NCI-H1417 (cell line): ENCODE measurements around the gene TSNAXIP1.

Source experiments
- DNase-seq, 3 experiments: peaks; one replicate each; lab custom pipeline; 2025; lab: John Stamatoyannopoulos, UW

TSNAXIP1 gene, protein sequence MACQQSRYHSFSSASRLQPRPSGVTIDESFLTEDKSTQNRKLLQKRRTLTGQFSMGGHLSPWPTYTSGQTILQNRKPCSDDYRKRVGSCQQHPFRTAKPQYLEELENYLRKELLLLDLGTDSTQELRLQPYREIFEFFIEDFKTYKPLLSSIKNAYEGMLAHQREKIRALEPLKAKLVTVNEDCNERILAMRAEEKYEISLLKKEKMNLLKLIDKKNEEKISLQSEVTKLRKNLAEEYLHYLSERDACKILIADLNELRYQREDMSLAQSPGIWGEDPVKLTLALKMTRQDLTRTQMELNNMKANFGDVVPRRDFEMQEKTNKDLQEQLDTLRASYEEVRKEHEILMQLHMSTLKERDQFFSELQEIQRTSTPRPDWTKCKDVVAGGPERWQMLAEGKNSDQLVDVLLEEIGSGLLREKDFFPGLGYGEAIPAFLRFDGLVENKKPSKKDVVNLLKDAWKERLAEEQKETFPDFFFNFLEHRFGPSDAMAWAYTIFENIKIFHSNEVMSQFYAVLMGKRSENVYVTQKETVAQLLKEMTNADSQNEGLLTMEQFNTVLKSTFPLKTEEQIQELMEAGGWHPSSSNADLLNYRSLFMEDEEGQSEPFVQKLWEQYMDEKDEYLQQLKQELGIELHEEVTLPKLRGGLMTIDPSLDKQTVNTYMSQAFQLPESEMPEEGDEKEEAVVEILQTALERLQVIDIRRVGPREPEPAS

DNA sequence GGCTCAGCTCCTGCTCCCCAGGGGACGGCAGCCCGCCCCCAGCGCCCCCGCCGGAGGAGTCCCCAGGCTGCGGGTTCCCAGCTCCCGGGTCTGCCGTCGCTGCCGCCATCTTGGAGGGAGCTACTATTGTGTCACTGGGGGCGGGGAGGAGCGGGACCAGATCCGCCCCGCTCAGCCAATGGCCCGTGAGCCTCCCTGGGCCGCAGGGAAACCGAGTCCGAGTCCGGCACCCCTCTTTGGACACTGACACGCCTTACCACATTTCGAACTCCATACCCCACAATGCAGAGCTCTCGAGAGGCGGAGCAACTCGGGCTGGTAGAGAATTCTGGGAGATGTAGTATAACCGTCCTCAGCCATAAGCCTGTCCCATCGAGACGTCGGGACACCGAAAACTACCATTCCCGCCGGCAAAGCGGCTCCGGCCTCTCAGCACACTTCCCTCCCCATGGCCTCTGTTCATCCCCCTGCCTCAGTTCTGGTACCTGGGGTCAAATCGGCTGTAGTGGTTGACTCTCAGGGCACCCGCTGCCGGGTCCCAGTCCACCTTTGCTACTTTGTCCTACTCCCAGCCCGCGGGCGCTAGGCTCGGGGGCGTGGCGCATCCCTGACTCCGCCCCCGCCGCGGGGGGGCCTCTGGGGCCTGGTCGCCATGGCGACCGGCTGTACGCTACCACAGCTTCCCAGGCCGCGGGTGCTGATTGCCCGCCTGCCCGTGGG, at the start of gene TSNAXIP1, which contains the start of gene RANBP10:
Gene TSNAXIP1 (plus strand): TSS at position 462 of the 720 bp plus-strand sequence. CDS start 261 bp downstream, outside the sequence.
Gene RANBP10 (minus strand): TSS at position 133 of the 720 bp plus-strand sequence. CDS start 24 bp downstream, at position 109.
- DNase-seq: peak; percentile 95 to 99 (median 98)

DNA sequence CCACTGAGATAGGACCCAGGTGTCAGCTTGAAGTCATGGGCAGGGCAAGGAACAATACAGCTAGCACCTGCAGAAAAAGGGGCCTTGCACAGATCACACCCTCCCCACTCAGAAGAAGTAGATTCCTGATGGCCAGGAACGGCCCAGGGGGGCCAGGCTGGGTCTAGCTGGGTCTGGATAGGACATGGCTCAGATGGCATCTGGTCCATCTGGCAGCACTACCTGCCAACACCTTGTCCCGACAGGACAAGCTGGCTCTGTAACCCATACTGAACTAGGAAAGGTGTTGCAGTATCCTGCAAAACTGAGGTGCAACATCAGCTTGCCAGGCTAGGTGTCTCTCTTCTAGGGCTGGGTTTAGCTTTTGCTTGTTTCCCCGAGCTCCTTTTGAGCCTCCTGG, 48.7 kb upstream of the TSNAXIP1 start:
- DNase-seq: no peak

DNA sequence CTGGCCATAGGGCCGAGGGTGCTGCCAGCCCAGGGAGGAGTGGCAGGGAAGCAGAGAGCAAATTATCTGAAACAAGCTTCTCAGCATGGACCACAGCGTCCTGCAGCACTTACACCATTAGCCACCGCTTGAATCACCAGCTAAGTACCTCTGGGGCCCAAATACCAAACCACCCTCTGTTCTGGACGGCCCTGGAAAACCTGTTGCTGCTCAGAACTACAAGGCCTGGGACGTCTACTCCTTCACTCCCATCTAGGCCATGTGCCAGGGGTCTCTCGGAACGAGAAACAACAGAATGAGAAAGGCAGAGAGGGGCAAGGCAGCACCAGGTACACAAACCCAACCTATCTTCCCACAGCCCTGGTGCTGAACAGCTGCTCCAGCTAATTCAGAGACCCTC, 47.7 kb upstream of the TSNAXIP1 start:
- no peak for DNase-seq

DNA sequence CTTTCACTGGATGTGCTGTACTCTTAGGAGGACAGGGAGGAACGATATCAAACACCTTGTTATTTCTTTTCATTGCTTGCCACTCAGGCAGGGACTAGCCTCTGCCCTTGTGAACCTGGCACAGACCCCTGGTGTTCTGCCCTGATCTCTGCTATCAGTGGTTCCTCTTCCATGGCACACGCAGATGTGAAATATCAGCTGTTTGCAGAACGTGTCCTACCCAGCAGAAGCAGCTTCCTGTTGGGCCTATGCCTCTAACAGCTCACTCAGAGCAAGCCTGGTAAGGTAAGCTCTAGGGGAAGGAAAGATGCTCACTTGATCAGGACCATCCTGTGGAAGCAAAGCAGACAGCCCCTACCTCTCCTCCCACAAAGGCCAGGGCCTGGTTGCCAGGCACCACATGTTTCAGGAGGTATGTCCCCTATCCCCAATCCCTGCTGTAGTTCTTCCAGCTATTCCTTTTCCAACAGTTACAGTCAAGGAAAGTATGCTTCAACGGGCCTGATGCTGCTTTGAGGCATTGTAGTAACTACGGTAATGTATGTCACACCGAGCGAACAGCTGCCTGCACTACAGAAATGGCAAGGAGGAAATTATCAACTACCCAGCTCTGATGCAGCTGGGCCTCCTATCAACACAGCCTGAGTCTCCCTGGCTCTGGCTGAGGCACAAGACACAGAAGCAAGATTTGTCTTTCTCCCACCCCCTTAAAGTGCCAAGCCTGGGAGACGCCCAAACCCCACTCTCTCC, 46.3 kb upstream of the TSNAXIP1 start:
- peak in 1 of 3 experiments; percentile 10 for DNase-seq

DNA sequence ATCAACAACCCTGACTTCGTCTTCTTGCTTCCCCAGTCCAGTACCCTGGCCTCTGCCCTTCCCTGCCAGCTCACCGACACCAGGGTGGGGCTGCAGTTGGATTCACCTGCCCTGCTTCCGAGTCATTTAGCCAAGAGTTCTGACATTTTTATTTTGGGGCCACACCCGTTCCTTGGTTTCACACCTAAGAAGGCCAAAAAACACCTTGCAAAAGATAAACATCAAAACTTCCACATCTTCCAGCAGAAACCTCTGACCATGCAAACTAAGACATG, 45.8 kb upstream of the TSNAXIP1 start:
- no peak for DNase-seq

DNA sequence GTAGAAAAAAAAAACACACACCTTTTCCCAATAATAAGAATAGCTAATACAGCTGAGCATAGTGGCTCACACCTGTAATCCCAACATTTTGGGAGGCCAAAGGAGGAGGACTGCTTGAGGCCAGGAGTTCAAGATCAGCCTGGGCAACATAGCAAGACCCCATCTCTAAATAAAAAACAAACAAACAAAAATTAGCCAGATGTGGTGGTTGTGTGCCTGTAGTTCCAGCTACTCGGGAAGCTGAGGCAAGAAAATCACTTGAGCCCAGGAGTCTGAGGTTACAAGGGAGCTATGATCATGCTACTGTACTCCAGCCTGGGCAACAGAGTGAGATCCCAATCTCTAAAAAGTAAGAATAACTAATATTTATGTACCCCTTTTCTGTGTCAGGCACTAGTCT, 44.8 kb upstream of the TSNAXIP1 start:
- DNase-seq: no peak

DNA sequence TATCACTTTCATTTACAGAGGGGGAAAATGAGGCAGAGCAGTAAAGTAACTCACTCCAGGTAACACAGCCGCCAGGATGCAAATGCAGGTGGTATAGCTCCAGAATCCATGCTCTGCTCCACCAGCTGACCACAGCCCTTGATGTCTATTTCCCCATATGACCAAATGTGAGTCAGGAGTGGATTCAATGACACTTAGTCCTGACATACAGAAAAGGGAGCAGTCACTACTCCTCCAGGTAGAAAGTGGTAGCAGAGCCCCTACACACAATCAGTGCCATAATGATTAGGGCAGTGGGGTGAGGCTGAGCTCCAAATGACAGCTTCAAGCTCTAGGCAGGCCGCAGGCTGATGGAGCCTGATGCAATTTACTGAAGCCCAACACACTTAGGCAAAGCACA, 44.3 kb upstream of the TSNAXIP1 start:
- DNase-seq: no peak

DNA sequence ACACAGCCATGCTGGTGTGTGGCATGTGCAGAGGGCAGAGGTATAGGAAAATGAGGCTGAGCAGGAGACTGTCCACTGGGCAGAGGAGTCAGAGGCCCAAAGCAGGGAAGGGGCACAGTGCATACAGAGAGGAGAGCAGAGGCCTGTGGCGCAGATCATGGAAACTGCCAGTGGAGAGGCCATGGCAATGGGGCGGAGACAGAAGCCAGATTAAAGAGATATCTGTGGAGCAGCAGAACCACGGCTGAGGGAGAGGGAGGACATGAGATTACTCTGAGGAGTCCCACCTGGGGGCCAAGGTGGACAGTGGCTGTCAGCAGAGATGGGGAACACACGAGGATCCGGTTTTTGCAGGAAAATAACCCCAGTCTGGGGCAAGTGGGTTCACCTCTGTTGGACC, 43.6 kb upstream of the TSNAXIP1 start:
- DNase-seq: no peak

DNA sequence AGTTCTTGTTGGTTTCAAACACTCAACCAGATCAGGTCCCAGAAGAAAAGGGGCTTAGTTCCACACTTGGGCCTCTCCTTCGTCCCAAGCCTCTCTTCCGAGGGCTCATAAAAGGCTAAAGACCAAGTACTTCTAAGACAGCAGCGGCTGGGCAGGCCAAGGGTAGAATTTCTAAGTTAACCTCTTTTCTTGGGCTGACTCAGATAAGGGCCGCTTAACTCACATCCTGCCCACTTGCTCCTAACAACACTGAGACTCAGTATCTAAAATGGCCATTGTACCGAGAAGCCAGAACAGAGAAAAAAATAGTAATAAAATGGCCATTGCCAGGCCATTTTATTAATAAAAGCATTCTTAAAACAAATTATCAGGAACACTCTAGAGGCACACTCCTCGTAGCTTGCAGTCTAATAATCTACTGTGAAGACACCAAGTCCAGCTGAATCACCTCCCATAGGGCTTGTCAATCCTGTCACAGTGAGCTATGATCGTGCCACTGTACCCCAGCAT, 42.5 kb upstream of the TSNAXIP1 start:
- DNase-seq: no peak

DNA sequence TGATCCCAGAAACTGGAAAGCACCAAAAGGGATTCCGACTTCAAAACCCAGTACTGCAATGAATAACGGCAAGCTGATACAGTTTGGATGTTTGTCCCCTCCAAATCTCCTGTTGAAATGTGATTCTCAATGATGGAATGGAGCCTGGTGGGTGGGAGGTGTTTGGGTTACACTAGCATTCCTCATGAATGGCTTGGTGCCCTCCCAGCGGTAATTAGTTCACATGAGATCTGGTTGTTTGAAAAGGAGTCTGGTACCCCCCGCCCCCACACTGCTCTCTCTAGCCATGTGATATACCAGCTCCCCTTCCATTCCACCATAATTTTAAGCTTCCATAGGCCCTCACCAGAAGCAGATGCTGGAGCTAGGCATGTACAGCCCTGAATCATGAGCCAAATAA, 40.4 kb upstream of the TSNAXIP1 start:
- DNase-seq: no peak

DNA sequence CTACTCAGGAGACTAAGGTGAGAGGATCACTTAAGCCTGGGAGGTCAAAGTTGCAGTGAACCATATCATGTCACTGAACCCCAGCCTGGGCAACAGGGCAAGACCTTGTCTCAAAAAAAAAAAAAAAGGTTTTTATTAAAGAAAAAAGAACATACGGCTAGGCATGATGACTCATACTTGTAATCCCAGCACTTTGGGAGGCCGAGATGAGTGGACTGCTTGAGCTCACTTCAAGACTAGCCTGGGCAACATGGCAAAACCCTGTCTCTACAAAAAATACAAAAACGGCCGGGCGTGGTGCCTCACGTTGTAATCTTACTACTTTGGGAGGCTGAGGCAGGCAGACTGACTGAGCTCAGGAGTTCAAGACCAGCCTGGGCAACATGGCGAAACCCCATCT, 38.7 kb upstream of the TSNAXIP1 start:
- DNase-seq: no peak

DNA sequence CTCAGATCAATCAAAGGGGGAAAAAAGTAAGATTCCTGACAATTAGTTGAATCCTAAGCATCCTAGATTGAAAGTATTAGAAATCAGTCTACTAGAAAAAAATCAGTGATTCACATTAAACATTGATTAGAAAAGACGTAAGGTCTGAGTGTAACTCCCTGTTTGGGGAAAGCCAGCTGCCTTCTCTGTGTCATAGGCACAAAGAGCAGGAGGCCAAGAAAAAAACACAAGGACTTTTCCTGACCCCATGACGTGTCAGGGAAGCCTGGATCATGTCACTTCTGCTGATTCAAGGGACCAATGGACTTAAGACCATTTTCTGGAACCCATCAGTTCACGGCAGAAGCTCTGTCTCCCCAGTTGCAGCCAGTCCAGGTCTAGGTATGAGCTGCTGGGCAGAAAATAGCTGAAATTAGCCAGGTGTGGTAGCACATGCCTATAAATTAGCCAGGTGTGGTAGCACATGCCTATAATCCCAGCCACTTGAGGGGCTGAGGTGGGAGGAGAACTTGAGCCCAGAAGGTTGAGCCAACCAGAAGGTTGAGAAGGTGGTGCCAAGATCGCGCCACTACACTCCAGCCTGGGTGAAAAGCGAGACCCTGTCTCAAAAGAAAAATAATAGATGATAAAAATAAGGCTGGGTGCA, 36.2 kb upstream of the TSNAXIP1 start:
- DNase-seq: peak in 1 of 3 experiments; percentile 11

DNA sequence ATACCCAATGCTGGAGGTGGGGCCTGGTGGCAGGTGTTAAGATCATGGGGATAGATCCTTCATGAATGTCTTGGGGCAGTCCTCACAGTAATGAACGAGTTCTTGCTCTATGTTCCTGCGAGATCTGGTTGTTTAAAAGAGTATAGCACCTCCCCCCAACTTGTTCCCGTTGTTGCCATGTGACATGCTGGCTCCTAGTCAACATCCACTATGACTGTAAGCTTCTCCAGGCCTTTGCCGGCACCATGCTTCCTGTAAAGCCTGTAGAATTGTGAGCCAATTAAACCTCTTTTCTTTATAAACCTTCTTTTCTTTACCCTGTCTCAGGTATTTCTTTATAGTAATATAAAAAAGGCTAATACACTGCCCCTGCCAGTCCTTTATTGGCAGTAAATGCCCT, 33.6 kb upstream of the TSNAXIP1 start:
- DNase-seq: no peak

DNA sequence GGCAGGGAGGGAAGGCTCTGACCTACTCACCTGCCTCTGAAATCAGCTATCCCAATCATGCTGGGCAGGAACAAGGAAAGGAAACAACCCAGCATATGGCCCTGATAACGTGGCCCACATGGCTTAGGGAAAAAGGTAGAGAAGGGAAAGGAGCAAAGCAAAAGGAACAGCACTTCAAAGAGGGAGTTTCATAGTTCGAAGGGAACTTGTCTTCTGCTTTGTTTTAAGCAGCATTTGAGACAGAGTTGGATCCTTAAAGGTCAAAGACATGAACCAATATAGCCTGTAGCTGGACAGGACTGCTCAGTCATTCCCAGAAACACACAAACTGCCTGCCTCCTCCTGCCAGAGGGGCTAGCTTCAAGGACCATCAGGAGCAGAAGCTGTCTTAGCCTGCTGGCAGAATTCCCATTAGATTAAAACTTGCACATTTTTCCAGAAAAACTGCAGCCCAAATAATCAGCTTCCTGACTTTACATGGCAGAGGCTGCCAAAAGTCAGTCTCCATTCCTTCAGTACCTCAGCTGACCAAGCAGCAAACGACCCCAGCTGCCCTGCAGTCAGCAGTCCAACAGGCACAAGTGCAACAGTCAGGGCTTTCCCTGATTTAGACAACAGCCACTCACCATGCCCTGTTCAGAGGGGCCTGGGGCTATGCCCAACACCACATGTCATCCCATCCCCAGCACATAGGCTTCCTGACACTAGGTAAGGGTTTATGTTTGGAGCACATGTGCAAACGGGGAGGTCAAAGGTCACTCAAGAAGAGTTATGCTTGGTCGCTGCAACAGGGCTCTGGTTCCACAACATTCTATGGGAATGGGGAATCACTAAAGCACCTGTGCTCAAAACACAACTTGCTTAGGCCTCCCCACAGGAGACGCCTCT, 32.9 kb upstream of the TSNAXIP1 start:
- DNase-seq: no peak

DNA sequence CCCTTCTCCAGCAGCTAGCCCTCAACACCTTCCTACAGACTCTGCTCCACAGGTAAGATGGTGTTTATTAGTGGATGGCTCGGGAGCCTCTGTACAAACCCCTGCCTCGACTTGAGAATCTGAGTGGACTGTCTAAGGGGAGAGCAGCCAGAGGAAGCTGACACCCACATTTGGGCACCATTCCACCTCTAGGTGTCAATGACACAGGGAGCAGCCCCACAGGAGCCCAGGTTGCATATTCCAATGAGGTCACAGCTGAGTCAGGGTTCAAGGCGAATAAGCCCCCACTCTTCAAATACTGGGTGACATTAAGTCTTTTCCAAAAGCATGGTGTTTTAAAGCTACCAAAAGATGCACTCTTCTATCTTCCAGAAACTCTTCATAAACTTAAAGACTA, 32.2 kb upstream of the TSNAXIP1 start:
- DNase-seq: no peak

DNA sequence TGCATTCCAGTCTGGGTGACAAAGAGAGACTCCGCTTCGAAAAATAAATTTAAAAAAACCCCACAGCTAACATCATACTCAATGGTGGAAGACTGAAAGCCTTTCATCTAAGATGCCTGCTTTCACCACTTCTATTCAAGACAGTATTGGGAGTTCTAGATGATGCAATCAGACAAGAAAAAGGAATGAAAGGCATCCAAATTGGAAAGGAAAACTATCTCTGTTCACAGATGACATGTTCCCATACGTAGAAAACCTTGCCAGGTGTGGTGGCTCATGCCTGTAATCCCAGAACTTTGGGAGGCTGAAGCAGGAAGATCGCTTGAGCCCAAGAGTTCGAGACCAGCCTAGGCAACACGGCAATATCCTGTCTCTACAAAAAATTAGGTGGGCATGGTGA, 31.4 kb upstream of the TSNAXIP1 start:
- no peak for DNase-seq

DNA sequence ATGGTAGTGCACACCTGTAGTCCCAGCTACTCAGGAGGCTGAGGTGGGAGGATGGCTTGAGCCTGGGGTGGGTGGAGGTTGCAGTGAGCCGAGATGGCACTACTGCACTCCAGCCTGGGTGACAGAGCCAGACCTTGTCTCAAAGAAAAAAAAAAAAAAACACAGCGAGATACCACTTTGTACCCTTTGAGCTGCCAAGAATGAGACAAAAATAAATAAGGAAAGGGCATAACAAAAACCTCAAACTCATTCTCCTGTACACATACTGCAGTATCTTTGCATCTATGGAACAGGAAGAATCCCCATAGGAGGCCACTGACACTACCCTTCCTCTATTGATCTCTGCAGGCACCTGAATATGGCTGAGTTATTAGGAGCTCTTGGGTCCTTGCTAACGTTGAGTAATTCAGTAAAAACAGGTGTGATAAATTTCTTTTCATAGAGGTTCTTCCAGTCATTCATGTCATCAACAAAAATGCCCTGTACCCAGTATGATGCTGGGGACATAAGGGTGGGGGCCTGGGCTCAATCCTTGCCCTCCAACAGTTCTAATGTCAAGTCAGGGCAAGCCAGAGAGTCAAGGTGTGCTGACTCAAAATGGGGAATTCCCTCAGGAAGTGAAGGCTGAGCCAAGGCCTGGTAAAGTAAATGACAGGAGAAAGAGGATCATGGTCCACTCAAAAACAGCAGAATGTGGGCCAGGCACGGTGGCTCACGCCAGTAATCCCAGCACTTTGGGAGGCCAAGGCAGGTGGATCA, 27.3 kb upstream of the TSNAXIP1 start:
- no peak for DNase-seq

DNA sequence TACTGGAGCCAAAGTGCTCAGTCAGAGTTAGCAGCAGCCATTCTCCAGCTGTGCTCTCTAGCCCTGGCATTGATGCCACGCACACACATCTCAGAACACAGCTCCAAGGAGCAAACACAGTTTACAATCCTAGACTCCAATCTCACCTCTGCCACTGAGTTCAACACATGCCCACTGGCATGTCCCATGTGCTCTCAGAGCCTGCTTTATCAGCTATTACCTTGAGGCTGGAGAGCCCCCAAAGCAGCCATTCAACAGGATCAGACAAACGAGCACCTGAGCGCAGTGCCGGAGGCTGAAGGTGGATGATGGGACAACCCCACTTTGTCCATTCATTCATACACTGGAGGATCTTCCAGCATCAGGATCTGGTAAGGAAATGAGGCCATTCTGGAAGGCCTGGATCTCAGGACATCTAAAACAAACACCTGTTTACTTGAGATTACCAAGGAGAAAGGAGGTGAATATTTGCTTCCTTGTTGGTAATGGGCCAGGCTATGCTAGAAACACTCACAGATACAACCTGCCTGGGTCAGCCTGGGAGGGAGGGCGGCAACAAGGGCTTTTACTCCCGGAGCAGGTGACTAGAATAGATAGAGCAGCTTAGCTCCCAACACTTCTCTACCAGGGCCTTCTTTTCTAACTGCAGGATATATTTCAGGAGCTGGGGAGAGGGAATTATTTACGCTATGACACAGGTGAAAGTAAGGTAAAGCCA, 25.7 kb upstream of the TSNAXIP1 start:
- peak in 1 of 3 experiments; percentile 24 for DNase-seq

DNA sequence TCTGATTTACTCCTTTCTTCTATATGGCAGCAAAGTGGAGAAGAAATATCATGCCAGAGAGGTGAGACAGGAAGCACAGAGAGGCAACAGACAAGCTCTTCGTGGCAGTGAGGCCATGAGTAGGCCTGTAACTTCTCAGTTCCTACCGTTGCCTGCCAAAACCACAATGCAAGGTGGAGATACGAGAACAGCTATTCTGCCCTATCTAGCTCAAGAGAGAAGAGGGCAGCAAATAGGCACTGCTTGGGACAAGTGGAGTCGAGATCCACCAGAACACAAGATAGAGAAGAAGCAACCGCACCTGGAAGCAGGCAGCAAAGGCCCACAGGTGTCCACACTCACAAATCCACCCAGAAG, 25.1 kb upstream of the TSNAXIP1 start:
- DNase-seq: peak in 1 of 3 experiments; percentile 13
